HCT116 (cell line): ENCODE results near the gene HRG. TPM values are rescaled to one million over a fixed set of nuclear protein-coding genes. Genes with fewer than 3 reads are reported as not detected.

ENCODE experiments used
- ATAC-seq: fragments of 200-7000 bp; cut with Tn5 transposase; 2 replicates; pipeline ENCODE4 v1.9.1; 2020; ENCODE audit warnings: mild to moderate bottlenecking, moderate library complexity
- BruUV-seq: library from RNA; stranded (reverse); fragments of 400-500 nt; replicated peaks from 2 replicates; lab custom pipeline; 2021; lab: Mats Ljungman, UMichigan
- CTCF ChIA-PET: fragments of 300-600 bp; sonication (Branson Sonifier 250); formaldehyde crosslinking; loops from one replicate; lab custom pipeline; 2021; ENCODE audit warnings: antibody characterized with exemption; lab: Charles Lee
- POLR2A ChIA-PET: fragments of 300-600, 350-600 bp; sonication (Branson Sonifier 250); formaldehyde crosslinking; loops from one replicate; lab custom pipeline; 2021; ENCODE audit warnings: antibody characterized with exemption; lab: Charles Lee
- RAD21 ChIA-PET, 2 experiments: fragments of 300-600 bp; sonication (Branson Sonifier 250); formaldehyde crosslinking; loops; one replicate each; lab custom pipeline; 2023; ENCODE audit warnings: low total read pairs in 2 of 2; ENCODE audit not compliant: uncharacterized antibody in 2 of 2, unreplicated experiment in 2 of 2, low non-redundant PET in 1 of 2; lab: Charles Lee
- DNase-seq: peaks from one replicate; pipeline ENCODE4 v3.0.0-alpha.2; 2010; ENCODE audit warnings: low read depth, low spot score
- H2AFZ ChIP-seq: fragments of 200-600 bp; shearing (Covaris generic), sonication (generic); 2 replicates; pipeline ENCODE4 v1.6.1; 2017; ENCODE audit warnings: low read depth, mixed run types, mixed read lengths, antibody characterized with exemption, low read length; ENCODE audit not compliant: poor library complexity, severe bottlenecking
- H3K27ac ChIP-seq: 2 replicates; pipeline ENCODE4 v1.5.1; 2012; ENCODE audit warnings: low read depth, low read length
- H3K27me3 ChIP-seq: fragments of 200-600 bp; sonication (generic); 2 replicates; pipeline ENCODE4 v1.6.1; 2016; ENCODE audit warnings: mixed run types, low read length, mixed read lengths; ENCODE audit not compliant: insufficient read depth
- H3K36me3 ChIP-seq, 2 experiments: fragments of 200-500 bp in 1 of 2; fragments of 200-600 bp in 1 of 2; sonication (Bioruptor generic) in 1 of 2; sonication (generic) in 1 of 2; 2 replicates each; pipeline versions ENCODE4 v1.5.1 to v1.6.1; 2014 to 2016; ENCODE audit warnings: low read length in 2 of 2, inconsistent platforms in 1 of 2, mixed read lengths in 1 of 2, mixed run types in 1 of 2; ENCODE audit not compliant: insufficient read depth in 2 of 2, control insufficient read depth in 1 of 2
- H3K4me1 ChIP-seq, 2 experiments: fragments of 200-600 bp in 1 of 2; sonication (generic) in 1 of 2; 2 replicates each; pipeline versions ENCODE4 v1.5.1 to v1.6.1; 2012 to 2017; ENCODE audit warnings: low read length in 2 of 2, inconsistent platforms in 1 of 2, mild to moderate bottlenecking in 1 of 2, mixed read lengths in 1 of 2, mixed run types in 1 of 2, moderate library complexity in 1 of 2; ENCODE audit not compliant: insufficient read depth in 2 of 2, control insufficient read depth in 1 of 2
- H3K4me2 ChIP-seq: fragments of 200-600 bp; sonication (generic); 2 replicates; pipeline ENCODE4 v1.6.1; 2017; ENCODE audit warnings: mixed run types, low read length, mixed read lengths
- H3K4me3 ChIP-seq, 2 experiments: fragments of 200-600 bp in 1 of 2; sonication (generic) in 1 of 2; replicated peaks in 1 of 2; 2 replicates each; pipeline ENCODE4 v1.5.1; 2011 to 2016; ENCODE audit warnings: low read length in 2 of 2, control low read depth in 1 of 2, low read depth in 1 of 2, mild to moderate bottlenecking in 1 of 2, mixed read lengths in 1 of 2, mixed run types in 1 of 2
- H3K79me2 ChIP-seq: fragments of 200-600 bp; sonication (generic); 2 replicates; pipeline ENCODE4 v1.6.1; 2017; ENCODE audit warnings: mild to moderate bottlenecking, mixed run types, low read length, moderate library complexity, mixed read lengths; ENCODE audit not compliant: insufficient read depth
- H3K9ac ChIP-seq: fragments of 200-600 bp; sonication (generic); 2 replicates; pipeline ENCODE4 v1.6.1; 2016; ENCODE audit warnings: low read length, mixed read lengths
- H3K9me2 ChIP-seq: fragments of 200-600 bp; sonication (generic), shearing (Covaris generic); 2 replicates; pipeline ENCODE4 v1.6.1; 2017; ENCODE audit warnings: mixed run types, mild to moderate bottlenecking, moderate library complexity; ENCODE audit not compliant: insufficient read depth
- H3K9me3 ChIP-seq, 2 experiments: fragments of 200-500 bp in 1 of 2; fragments of 200-600 bp in 1 of 2; sonication (Bioruptor generic) in 1 of 2; sonication (generic) in 1 of 2; 2 replicates each; pipeline ENCODE4 v1.6.1; 2014 to 2017; ENCODE audit warnings: low read length in 2 of 2, mixed read lengths in 2 of 2, inconsistent platforms in 1 of 2, low read depth in 1 of 2, mild to moderate bottlenecking in 1 of 2, mixed run types in 1 of 2, moderate library complexity in 1 of 2; ENCODE audit not compliant: control insufficient read depth in 1 of 2, insufficient read depth in 1 of 2
- H4K20me1 ChIP-seq: fragments of 200-600 bp; sonication (generic), shearing (Covaris generic); 2 replicates; pipeline ENCODE4 v1.6.1; 2017; ENCODE audit warnings: mixed run types, mild to moderate bottlenecking, moderate library complexity; ENCODE audit not compliant: insufficient read depth
- CBX3 ChIP-seq: IDR thresholded peaks from 2 replicates; pipeline ENCODE4 v1.6.1; 2012; ENCODE audit warnings: low read depth
- CEBPB ChIP-seq: IDR thresholded peaks from 2 replicates; pipeline ENCODE4 v1.6.1; 2012; ENCODE audit warnings: low read depth
- JUND ChIP-seq: IDR thresholded peaks from 2 replicates; pipeline ENCODE4 v1.6.1; 2012
- POLR2A ChIP-seq: IDR thresholded peaks from 2 replicates; pipeline ENCODE4 v1.7.0; 2011; ENCODE audit warnings: borderline replicate concordance; ENCODE audit not compliant: insufficient read depth, insufficient read length; ENCODE audit errors: extremely low read depth
- RAD21 ChIP-seq: IDR thresholded peaks from 2 replicates; pipeline ENCODE4 v1.6.1; 2012; ENCODE audit warnings: low read depth, mild to moderate bottlenecking
- YY1 ChIP-seq: IDR thresholded peaks from 2 replicates; pipeline ENCODE4 v1.6.1; 2011; ENCODE audit warnings: low read length, low read depth, moderate library complexity, mild to moderate bottlenecking; ENCODE audit not compliant: insufficient replicate concordance; ENCODE audit errors: extremely low read depth
- ZFX ChIP-seq: fragments of 450-650 bp; IDR thresholded peaks from 2 replicates; pipeline ENCODE4 v1.6.1; 2017
- intact Hi-C: fragments of 100-400 bp; cut with micrococcal nuclease; formaldehyde crosslinking; loops from 2 replicates; pipeline ENCODE4 v1.10.0; 2022
- total RNA-seq: library from RNA; stranded (reverse); gene quantifications from one replicate; pipeline ENCODE4 v1.2.1, GENCODE V29; 2021; ENCODE audit not compliant: unreplicated experiment
- TF ChIP-seq, protein P1 (sequence below): IDR thresholded peaks from 2 replicates; pipeline ENCODE4 v1.6.1; 2012
- TF ChIP-seq, protein P2 (sequence below): IDR thresholded peaks from 2 replicates; pipeline ENCODE4 v1.6.1; 2012; ENCODE audit warnings: low read depth
- TF ChIP-seq, protein P3 (sequence below), 3 experiments: fragments of 200-600 bp in 1 of 3; sonication (generic) in 1 of 3; IDR thresholded peaks in 2 of 3; conservative IDR thresholded peaks in 1 of 3; 2 replicates each; pipeline ENCODE4 v1.5.1; 2012 to 2017; ENCODE audit warnings: low read depth in 2 of 3, low read length in 2 of 3, antibody characterized with exemption in 1 of 3, borderline replicate concordance in 1 of 3, control low read depth in 1 of 3, mild to moderate bottlenecking in 1 of 3, mixed read lengths in 1 of 3, mixed run types in 1 of 3, moderate library complexity in 1 of 3; ENCODE audit not compliant: insufficient read depth in 1 of 3
- TF ChIP-seq, protein P4 (sequence below): IDR thresholded peaks from 2 replicates; pipeline ENCODE4 v1.6.1; 2011; ENCODE audit warnings: mild to moderate bottlenecking, low read length, moderate library complexity; ENCODE audit not compliant: insufficient replicate concordance; ENCODE audit errors: extremely low read depth

Gene HRG
- total RNA-seq, 1 experiment from 2014 or later, result 0.42 TPM

DNA sequence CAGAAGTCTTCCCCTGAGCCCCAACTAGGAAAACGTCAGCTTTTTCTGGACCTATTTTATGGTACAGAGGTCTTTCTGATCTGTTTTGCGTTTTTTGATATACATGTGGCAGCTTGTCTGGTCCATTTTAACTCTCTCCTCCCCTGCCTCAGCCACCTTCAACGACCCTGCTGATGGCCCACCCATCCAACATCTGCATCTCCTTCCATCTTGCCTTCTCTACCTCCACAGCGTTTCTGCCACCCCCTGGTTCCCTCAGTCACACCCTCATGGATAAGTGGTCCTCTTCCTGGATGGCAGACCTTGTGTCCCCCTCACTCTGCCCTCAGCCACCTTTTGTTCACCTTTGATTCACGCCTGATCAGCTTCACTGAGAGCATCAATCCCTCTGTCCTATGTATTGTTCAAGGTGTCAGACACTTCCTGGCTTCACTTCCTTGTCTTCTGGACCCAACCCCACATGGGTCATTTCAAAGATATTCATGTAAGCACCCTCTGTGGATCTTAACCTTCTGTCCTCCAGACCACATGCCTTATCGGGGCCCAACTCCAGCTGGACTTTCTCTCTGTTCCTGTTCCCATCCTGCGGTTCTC, 39.5 kb upstream of the HRG start:
- Histone ChIP-seq H3K9me3 (no peaks in the 10 kb centered on the region), H3K9me2 (no peaks in the 10 kb centered on the region), H3K27me3 (no peaks in the 10 kb centered on the region), H2AFZ (no peak overlapping the region), H3K9ac (no peak overlapping the region), H3K27ac (no peak overlapping the region), H3K4me2 (no peak overlapping the region), H3K4me3 (no peak overlapping the region), H4K20me1 (no peaks in the 10 kb centered on the region), H3K79me2 (no peaks in the 10 kb centered on the region), H3K36me3 (no peaks in the 10 kb centered on the region), H3K4me1 (no peaks in the 10 kb centered on the region)
- TF ChIP-seq, protein P1, sequence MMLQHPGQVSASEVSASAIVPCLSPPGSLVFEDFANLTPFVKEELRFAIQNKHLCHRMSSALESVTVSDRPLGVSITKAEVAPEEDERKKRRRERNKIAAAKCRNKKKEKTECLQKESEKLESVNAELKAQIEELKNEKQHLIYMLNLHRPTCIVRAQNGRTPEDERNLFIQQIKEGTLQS, result no peak
- TF ChIP-seq CEBPB, result no peak
- TF ChIP-seq, protein P2, sequence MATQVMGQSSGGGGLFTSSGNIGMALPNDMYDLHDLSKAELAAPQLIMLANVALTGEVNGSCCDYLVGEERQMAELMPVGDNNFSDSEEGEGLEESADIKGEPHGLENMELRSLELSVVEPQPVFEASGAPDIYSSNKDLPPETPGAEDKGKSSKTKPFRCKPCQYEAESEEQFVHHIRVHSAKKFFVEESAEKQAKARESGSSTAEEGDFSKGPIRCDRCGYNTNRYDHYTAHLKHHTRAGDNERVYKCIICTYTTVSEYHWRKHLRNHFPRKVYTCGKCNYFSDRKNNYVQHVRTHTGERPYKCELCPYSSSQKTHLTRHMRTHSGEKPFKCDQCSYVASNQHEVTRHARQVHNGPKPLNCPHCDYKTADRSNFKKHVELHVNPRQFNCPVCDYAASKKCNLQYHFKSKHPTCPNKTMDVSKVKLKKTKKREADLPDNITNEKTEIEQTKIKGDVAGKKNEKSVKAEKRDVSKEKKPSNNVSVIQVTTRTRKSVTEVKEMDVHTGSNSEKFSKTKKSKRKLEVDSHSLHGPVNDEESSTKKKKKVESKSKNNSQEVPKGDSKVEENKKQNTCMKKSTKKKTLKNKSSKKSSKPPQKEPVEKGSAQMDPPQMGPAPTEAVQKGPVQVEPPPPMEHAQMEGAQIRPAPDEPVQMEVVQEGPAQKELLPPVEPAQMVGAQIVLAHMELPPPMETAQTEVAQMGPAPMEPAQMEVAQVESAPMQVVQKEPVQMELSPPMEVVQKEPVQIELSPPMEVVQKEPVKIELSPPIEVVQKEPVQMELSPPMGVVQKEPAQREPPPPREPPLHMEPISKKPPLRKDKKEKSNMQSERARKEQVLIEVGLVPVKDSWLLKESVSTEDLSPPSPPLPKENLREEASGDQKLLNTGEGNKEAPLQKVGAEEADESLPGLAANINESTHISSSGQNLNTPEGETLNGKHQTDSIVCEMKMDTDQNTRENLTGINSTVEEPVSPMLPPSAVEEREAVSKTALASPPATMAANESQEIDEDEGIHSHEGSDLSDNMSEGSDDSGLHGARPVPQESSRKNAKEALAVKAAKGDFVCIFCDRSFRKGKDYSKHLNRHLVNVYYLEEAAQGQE, result no peak
- TF ChIP-seq, protein P3, sequence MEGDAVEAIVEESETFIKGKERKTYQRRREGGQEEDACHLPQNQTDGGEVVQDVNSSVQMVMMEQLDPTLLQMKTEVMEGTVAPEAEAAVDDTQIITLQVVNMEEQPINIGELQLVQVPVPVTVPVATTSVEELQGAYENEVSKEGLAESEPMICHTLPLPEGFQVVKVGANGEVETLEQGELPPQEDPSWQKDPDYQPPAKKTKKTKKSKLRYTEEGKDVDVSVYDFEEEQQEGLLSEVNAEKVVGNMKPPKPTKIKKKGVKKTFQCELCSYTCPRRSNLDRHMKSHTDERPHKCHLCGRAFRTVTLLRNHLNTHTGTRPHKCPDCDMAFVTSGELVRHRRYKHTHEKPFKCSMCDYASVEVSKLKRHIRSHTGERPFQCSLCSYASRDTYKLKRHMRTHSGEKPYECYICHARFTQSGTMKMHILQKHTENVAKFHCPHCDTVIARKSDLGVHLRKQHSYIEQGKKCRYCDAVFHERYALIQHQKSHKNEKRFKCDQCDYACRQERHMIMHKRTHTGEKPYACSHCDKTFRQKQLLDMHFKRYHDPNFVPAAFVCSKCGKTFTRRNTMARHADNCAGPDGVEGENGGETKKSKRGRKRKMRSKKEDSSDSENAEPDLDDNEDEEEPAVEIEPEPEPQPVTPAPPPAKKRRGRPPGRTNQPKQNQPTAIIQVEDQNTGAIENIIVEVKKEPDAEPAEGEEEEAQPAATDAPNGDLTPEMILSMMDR (IDR thresholded peaks at IDR 0.05 in 2 of 3, conservative IDR thresholded peaks at IDR 0.05 in 1 of 3; ENCODE audit: borderline replicate concordance in 1 of 3, insufficient read depth in 1 of 3, low read depth in 2 of 3, low read length in 2 of 3), result no peak
- TF ChIP-seq ZFX, result no peak
- TF ChIP-seq CBX3, result no peak
- TF ChIP-seq, protein P4, sequence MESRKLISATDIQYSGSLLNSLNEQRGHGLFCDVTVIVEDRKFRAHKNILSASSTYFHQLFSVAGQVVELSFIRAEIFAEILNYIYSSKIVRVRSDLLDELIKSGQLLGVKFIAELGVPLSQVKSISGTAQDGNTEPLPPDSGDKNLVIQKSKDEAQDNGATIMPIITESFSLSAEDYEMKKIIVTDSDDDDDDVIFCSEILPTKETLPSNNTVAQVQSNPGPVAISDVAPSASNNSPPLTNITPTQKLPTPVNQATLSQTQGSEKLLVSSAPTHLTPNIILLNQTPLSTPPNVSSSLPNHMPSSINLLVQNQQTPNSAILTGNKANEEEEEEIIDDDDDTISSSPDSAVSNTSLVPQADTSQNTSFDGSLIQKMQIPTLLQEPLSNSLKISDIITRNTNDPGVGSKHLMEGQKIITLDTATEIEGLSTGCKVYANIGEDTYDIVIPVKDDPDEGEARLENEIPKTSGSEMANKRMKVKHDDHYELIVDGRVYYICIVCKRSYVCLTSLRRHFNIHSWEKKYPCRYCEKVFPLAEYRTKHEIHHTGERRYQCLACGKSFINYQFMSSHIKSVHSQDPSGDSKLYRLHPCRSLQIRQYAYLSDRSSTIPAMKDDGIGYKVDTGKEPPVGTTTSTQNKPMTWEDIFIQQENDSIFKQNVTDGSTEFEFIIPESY, result no peak
- TF ChIP-seq JUND, result no peak
- no peak for TF ChIP-seq RAD21
- no peak for TF ChIP-seq POLR2A
- TF ChIP-seq YY1, result no peak
- no TSS peak for BruUV-seq
- ChIA-PET POLR2A (no interaction called here), RAD21 (no interaction called here), CTCF (interaction anchor here (1.8 kb wide), 1 partner anchor 10 kb away, joined by 8 read pairs; no protein-coding TSS in a partner anchor)
- ATAC-seq (no peak), DNase-seq (no peak)
- intact Hi-C loops, result no loop called here
